ENCODE results near the gene SUN5. TPM values are rescaled to one million over a fixed set of nuclear protein-coding genes. Genes with fewer than 3 reads are reported as not detected.

The SUN5 gene
- total RNA-seq, 4 donors from 2014 or later = not detected

- DNase-seq = no peak
- no peaks in the 10 kb centered on the region for H3K9me3 ChIP-seq
- no peak overlapping the region for H3K4me3 ChIP-seq
- no peaks in the 10 kb centered on the region for H3K4me1 ChIP-seq
- TF ChIP-seq POLR2A (IDR thresholded peaks at IDR 0.05) (no peak), CTCF (IDR thresholded peaks at IDR 0.05) (no peak)
- H3K27me3 ChIP-seq = no peaks in the 10 kb centered on the region
- H3K36me3 ChIP-seq = no peaks in the 10 kb centered on the region
- no peak overlapping the region for H3K27ac ChIP-seq
- intact Hi-C loops (cut with DNase I; ENCODE audit: low total_unique reads) = no loop called here
Observed at GRCh38 chr20:32970115-32970972, 33.9 kb downstream of the SUN5 start.

GRCh38 chr20:32969356-32970114 is 34.7 kb downstream of the SUN5 start:
- H3K27ac ChIP-seq = no peak overlapping the region
- intact Hi-C loops (cut with DNase I; ENCODE audit: low total_unique reads) = no loop called here

GRCh38 chr20:32968478-32969241 is 35.6 kb downstream of the SUN5 start:
- intact Hi-C loops (cut with DNase I; ENCODE audit: low total_unique reads) = no loop called here
- Histone ChIP-seq H3K9me3 (no peaks in the 10 kb centered on the region), H3K27me3 (no peaks in the 10 kb centered on the region), H3K4me3 (no peak overlapping the region), H3K36me3 (no peaks in the 10 kb centered on the region), H3K27ac (no peak overlapping the region), H3K4me1 (no peaks in the 10 kb centered on the region)
- TF ChIP-seq CTCF (IDR thresholded peaks at IDR 0.05) (no peak), POLR2A (IDR thresholded peaks at IDR 0.05) (no peak)
- no peak for DNase-seq

More at GRCh38 chr20:32969356-32970114, 34.7 kb downstream of the SUN5 start:
- no peaks in the 10 kb centered on the region for H3K27me3 ChIP-seq
- no peaks in the 10 kb centered on the region for H3K4me1 ChIP-seq
- TF ChIP-seq POLR2A (IDR thresholded peaks at IDR 0.05) (no peak), CTCF (IDR thresholded peaks at IDR 0.05) (no peak)
- H3K4me3 ChIP-seq = no peak overlapping the region
- H3K36me3 ChIP-seq = no peaks in the 10 kb centered on the region
- no peaks in the 10 kb centered on the region for H3K9me3 ChIP-seq
- no peak for DNase-seq

GRCh38 chr20:32967961-32968457 is 36.2 kb downstream of the SUN5 start:
- H3K4me3 ChIP-seq = no peak overlapping the region
- TF ChIP-seq CTCF (IDR thresholded peaks at IDR 0.05) (no peak), POLR2A (IDR thresholded peaks at IDR 0.05) (no peak)
- no peaks in the 10 kb centered on the region for H3K9me3 ChIP-seq
- H3K27ac ChIP-seq = no peak overlapping the region
- intact Hi-C loops (cut with DNase I; ENCODE audit: low total_unique reads) = no loop called here
- H3K36me3 ChIP-seq = no peaks in the 10 kb centered on the region
- no peak for DNase-seq
- no peaks in the 10 kb centered on the region for H3K27me3 ChIP-seq
- H3K4me1 ChIP-seq = no peaks in the 10 kb centered on the region

All from uterus (tissue), 4 donors.